WTC11 (cell line): ENCODE data around the gene KDM5A. TPM values are rescaled to one million over a fixed set of nuclear protein-coding genes. Genes with fewer than 3 reads are reported as not detected.

Experiments used
- ATAC-seq: fragments of 200-7000 bp; cut with Tn5 transposase; 2 replicates; pipeline ENCODE4 v1.10.0; 2021; ENCODE audit warnings: mild to moderate bottlenecking, moderate library complexity
- CTCF ChIA-PET: fragments of 300-600 bp; sonication (Branson Sonifier 250); formaldehyde crosslinking; loops from one replicate; lab custom pipeline; 2021; ENCODE audit warnings: antibody characterized with exemption; lab: Charles Lee
- POLR2A ChIA-PET: fragments of 350-600 bp; sonication (Branson Sonifier 250); formaldehyde crosslinking; loops from one replicate; lab custom pipeline; 2021; ENCODE audit warnings: antibody characterized with exemption; lab: Charles Lee
- DNase-seq: peaks from one replicate; pipeline ENCODE4 v3.0.0; 2021; ENCODE audit warnings: low spot score
- H3K27ac Mint-ChIP-seq: 2 replicates; pipeline ENCODE4 v1.8.0; 2021; ENCODE audit warnings: mixed read lengths
- H3K27me3 Mint-ChIP-seq: 2 replicates; pipeline ENCODE4 v1.8.0; 2021; ENCODE audit warnings: low read depth, mild to moderate bottlenecking, moderate library complexity, mixed read lengths
- H3K36me3 Mint-ChIP-seq: 2 replicates; pipeline ENCODE4 v1.8.0; 2021; ENCODE audit warnings: mixed read lengths
- H3K4me1 Mint-ChIP-seq: 2 replicates; pipeline ENCODE4 v1.8.0; 2022; ENCODE audit warnings: mixed read lengths
- H3K4me3 Mint-ChIP-seq: 2 replicates; pipeline ENCODE4 v1.8.0; 2021; ENCODE audit warnings: mild to moderate bottlenecking, moderate library complexity, mixed read lengths
- H3K9me3 Mint-ChIP-seq: 2 replicates; pipeline ENCODE4 v1.8.0; 2021; ENCODE audit warnings: mixed read lengths
- AFF4 ChIP-seq: sonication (generic); formaldehyde crosslinking; IDR thresholded peaks from 2 replicates; pipeline ENCODE4 v1.8.1; 2023; ENCODE audit warnings: mild to moderate bottlenecking, missing genetic modification reagents, borderline replicate concordance
- ARID4B ChIP-seq: sonication (generic); formaldehyde crosslinking; IDR thresholded peaks from 2 replicates; pipeline ENCODE4 v1.8.0; 2023; ENCODE audit warnings: missing genetic modification reagents, mild to moderate bottlenecking, borderline replicate concordance
- ATF2 ChIP-seq: sonication (generic); formaldehyde crosslinking; IDR thresholded peaks from 2 replicates; pipeline ENCODE4 v1.8.1; 2022; ENCODE audit warnings: low read depth, missing genetic modification reagents, borderline replicate concordance
- ELF4 ChIP-seq: sonication (generic); formaldehyde crosslinking; IDR thresholded peaks from 2 replicates; pipeline ENCODE4 v1.8.1; 2022; ENCODE audit warnings: low read depth, mild to moderate bottlenecking, moderate library complexity, missing genetic modification reagents
- GTF2I ChIP-seq: fragments of 250-450 bp; sonication (Bioruptor Pico); conservative IDR thresholded peaks from 2 replicates; pipeline ENCODE4 v1.4.0; 2021; ENCODE audit warnings: mild to moderate bottlenecking
- PRDM15 ChIP-seq: sonication (generic); formaldehyde crosslinking; IDR thresholded peaks from 2 replicates; pipeline ENCODE4 v1.8.0; 2022; ENCODE audit warnings: missing genetic modification reagents
- SMAD3 ChIP-seq: sonication (generic); formaldehyde crosslinking; IDR thresholded peaks from 2 replicates; pipeline ENCODE4 v1.8.0; 2022; ENCODE audit warnings: missing genetic modification reagents, mild to moderate bottlenecking, borderline replicate concordance
- TEAD1 ChIP-seq: sonication (generic); formaldehyde crosslinking; IDR thresholded peaks from 2 replicates; pipeline ENCODE4 v1.8.0; 2022; ENCODE audit warnings: mild to moderate bottlenecking, missing genetic modification reagents
- USF1 ChIP-seq: sonication (generic); formaldehyde crosslinking; IDR thresholded peaks from 2 replicates; pipeline ENCODE4 v1.8.0; 2022; ENCODE audit warnings: mild to moderate bottlenecking, missing genetic modification reagents
- ZNF219 ChIP-seq: sonication (generic); formaldehyde crosslinking; IDR thresholded peaks from 2 replicates; pipeline ENCODE4 v1.8.0; 2023; ENCODE audit warnings: missing genetic modification reagents, mild to moderate bottlenecking, borderline replicate concordance
- ZNF232 ChIP-seq: sonication (generic); formaldehyde crosslinking; IDR thresholded peaks from 2 replicates; pipeline ENCODE4 v1.8.0; 2022; ENCODE audit warnings: mild to moderate bottlenecking, missing genetic modification reagents
- ZNF512 ChIP-seq: sonication (generic); formaldehyde crosslinking; IDR thresholded peaks from 2 replicates; pipeline ENCODE4 v1.8.1; 2022; ENCODE audit warnings: missing genetic modification reagents, borderline replicate concordance
- ZSCAN18 ChIP-seq: fragments of 250-450 bp; sonication (Bioruptor Pico); IDR thresholded peaks from 2 replicates; pipeline ENCODE4 v2.1.2; 2022; ENCODE audit warnings: mild to moderate bottlenecking, moderate library complexity
- total RNA-seq: library from RNA; stranded (reverse); gene quantifications from 3 replicates; pipeline ENCODE4 v1.2.3, GENCODE V29; 2021

Gene KDM5A
- total RNA-seq, 1 experiment from 2014 or later, result 57.6 TPM

- TF ChIP-seq SMAD3 (CRISPR knock-in tag) (no peak), ZNF219 (CRISPR knock-in tag) (no peak), USF1 (CRISPR knock-in tag) (no peak), ATF2 (CRISPR knock-in tag) (no peak), PRDM15 (CRISPR knock-in tag) (no peak), GTF2I (CRISPR knock-in tag) (no peak), ZNF512 (no peak)
- TF ChIP-seq, all 79 proteins: peak for 0
Observed at GRCh38 chr12:414859-415258, 25.7 kb upstream of the KDM5A start (continued).

- Mint-ChIP-seq H3K27ac (no peak overlapping the region), H3K27me3 (no peaks in the 10 kb centered on the region), H3K4me1 (no peaks in the 10 kb centered on the region), H3K9me3 (no peaks in the 10 kb centered on the region), H3K4me3 (no peak overlapping the region), H3K36me3 (peaks cover 13% of the 10 kb centered on the region)
- CTCF ChIA-PET, result interaction anchor here (2.2 kb wide), 1 partner anchor 40 kb away, joined by 12 read pairs; no protein-coding TSS in a partner anchor
- POLR2A ChIA-PET, result interaction anchor here (1.8 kb wide), 1 partner anchor 13 kb away, joined by 12 read pairs; the partner anchor contains the start of gene KDM5A
- ATAC-seq (peak; percentile 19), DNase-seq (peak; percentile 16)
- TF ChIP-seq ZNF232 (no peak), TEAD1 (no peak), ELF4 (no peak), ZSCAN18 (CRISPR knock-in tag) (no peak)
Observed at GRCh38 chr12:402029-402389, 12.9 kb upstream of the KDM5A start.

GRCh38 chr12:401235-402028 is 12.3 kb upstream of the KDM5A start, which contains the start of gene CCDC77:
CCDC77 (plus strand) TSS chr12:401644; CDS start chr12:409384, 7,740 bp downstream.
- H3K27ac Mint-ChIP-seq, result no peak within 1 kb of the TSS
- DNase-seq, result peak; percentile 93
- POLR2A ChIA-PET, result interaction anchor here (1.8 kb wide), 1 partner anchor 12 kb away, joined by 12 read pairs; the partner anchor contains the start of gene KDM5A
- peaks cover 10% of the 10 kb centered on the region for H3K36me3 Mint-ChIP-seq
- no peaks in the 10 kb centered on the region for H3K4me1 Mint-ChIP-seq
- CTCF ChIA-PET, result interaction anchor here (0.8 to 2.2 kb wide), 5 partner anchors 13 to 182 kb away, joined by 3 to 12 read pairs (median 3); no protein-coding TSS in a partner anchor
- no peaks in the 10 kb centered on the region for H3K27me3 Mint-ChIP-seq
- H3K9me3 Mint-ChIP-seq, result no peaks in the 10 kb centered on the region
- H3K4me3 Mint-ChIP-seq, result no peak within 1 kb of the TSS
- ATAC-seq, result peak; percentile 99
- TF ChIP-seq ARID4B (CRISPR knock-in tag) (peak; percentile 42; the same call in 1 of the 2 replicates), AFF4 (CRISPR knock-in tag) (no peak; the same call in 1 of the 2 replicates)
